Measurements from ENCODE around the gene PHC3.

DNA sequence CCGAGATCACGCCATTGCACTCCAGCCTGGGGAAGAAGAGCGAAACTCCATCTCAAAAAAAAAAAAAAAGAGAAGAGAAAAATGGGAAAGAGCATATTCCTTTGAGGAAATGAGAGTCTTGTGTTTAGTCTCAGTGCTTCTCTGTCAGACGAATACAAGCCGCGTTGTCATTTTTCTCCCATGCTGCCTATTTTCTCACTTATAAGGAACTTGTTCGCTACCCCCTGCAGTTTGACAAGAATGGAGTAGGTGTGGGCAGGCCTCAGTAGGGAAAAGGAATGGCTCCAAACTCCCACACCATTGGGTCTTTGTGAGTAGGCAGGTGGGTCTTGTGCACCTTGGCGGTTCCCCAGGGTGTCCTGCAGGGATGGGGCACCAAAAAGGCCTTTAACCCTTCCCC lies 137.3 kb downstream of the PHC3 start:
- no peak for TF ChIP-seq POLR2A (IDR thresholded peaks at IDR 0.05)
- no peak for TF ChIP-seq CTCF (IDR thresholded peaks at IDR 0.05)
